GM12892 (cell line): Measurements from ENCODE around the gene CHD8. TPM values are rescaled to one million over a fixed set of nuclear protein-coding genes. Genes with fewer than 3 reads are reported as not detected.
A peak's percentile ranks its signal among the peaks of the same experiment; 100 is the strongest.

Experiments used
- DNase-seq: peaks from one replicate; pipeline ENCODE4 v3.0.0; 2011; ENCODE audit not compliant: insufficient read length
- FAIRE-seq: peaks from 2 replicates; lab custom pipeline; 2011; peaks lifted over from hg19 to GRCh38; lab: Jason Lieb, UNC
- POLR2A ChIP-seq: IDR thresholded peaks from 2 replicates; pipeline ENCODE4 v1.6.1; 2011; ENCODE audit warnings: low read depth, low read length, control low read depth
- POLR2AphosphoS5 ChIP-seq: IDR thresholded peaks from 2 replicates; pipeline ENCODE4 v1.6.1; 2011; ENCODE audit warnings: low read depth, low read length, control low read depth
- TAF1 ChIP-seq: IDR thresholded peaks from 2 replicates; pipeline ENCODE4 v1.6.1; 2011; ENCODE audit warnings: low read depth, mild to moderate bottlenecking, control low read depth, low read length, borderline replicate concordance
- polyA plus RNA-seq: library from polyadenylated mRNA; unstranded; fragments of >200 nt; gene quantifications from one replicate; pipeline ENCODE4 v1.2.1, GENCODE V29; 2012; ENCODE audit warnings: missing spikeins, inconsistent platforms; ENCODE audit not compliant: missing spikeins

CHD8 gene
- 35.2 TPM for polyA plus RNA-seq

GRCh38 chr14:21455912-21456667 is at the start of gene CHD8:
Gene CHD8 (minus strand): TSS chr14:21456123. CDS start chr14:21431643, 24,480 bp downstream.
- peak; percentile 94 for DNase-seq
- peak; percentile 99 for FAIRE-seq

GRCh38 chr14:21505012-21505553 is 49.2 kb upstream of the CHD8 start:
- no peak for TF ChIP-seq POLR2AphosphoS5
- FAIRE-seq (no peak), DNase-seq (no peak)

More at GRCh38 chr14:21455912-21456667, at the start of gene CHD8:
- TF ChIP-seq POLR2AphosphoS5 (peak; percentile 91), TAF1 (peak; percentile 75), POLR2A (peak; percentile 91)

GRCh38 chr14:21503376-21503775 is 47.5 kb upstream of the CHD8 start:
- DNase-seq, result no peak
- TF ChIP-seq POLR2A (0 out of 2 replicates have a peak, but pooled peaks have one; percentile 20), POLR2AphosphoS5 (no peak), TAF1 (no peak)
- no peak for FAIRE-seq

DNA sequence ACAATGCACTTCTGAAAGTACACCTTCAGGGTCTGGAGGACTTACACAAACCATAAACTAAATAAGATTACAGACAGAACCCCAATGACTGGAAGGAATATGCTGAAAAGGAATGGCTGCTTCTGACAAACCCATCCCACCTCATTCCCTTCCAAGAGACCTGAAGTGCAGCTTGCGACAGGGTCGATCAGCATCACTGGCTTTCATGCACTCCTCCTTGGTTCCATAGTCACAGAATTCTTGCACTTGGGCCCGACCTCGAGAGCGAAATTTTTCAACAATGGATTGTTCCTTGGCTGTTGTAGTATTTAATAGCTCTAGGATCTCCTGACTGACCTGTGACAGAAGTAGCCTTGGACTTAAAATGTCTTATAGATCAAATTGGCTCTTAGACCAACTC is 45.6 kb upstream of the CHD8 start:
- TF ChIP-seq TAF1 (no peak), POLR2A (no peak), POLR2AphosphoS5 (no peak)
- DNase-seq (no peak), FAIRE-seq (no peak)

DNA sequence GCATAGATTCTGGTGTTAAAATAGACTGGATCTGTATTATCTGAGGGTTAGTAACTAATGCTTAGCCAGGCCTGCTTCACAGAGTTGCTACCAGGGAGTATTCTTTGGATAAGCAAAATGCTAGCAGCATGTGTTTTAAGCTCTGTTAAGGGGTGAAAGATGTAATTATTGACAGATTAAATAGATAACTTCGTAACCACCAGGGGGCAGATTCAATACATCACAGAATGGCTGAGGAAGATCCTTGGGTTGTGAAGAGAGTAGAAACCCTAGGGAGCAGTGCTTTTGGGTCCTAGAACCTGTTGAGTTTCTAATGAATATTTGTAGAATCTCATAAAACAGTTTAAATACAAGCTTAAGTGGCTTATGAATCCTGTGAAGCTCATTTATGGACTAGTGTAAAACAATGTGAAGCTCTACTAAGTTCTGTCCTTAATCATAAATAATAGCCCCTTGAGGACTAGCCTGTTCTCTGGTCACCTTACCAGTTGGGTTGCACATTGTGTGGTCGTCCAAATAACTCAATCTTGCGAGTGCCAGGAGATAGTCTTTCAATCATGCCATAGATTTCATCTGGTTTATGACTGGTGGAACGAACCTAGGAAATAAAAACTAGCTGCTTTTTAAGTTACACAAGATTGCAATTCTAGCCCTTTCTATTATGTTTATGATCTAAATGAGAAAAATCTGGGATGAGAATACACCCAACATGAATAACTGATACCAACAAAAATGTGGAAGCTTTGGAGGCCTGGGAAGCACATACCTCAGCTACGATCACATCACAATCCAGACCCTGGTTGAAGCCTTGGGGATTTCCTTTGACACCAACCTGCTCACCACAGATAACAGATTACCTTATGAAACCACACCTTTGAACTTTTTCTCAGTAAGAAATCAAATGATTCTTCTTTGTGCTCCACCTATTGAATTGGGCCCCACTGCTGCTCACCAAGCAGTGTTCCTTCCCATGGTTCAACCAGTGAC is 42.9 kb upstream of the CHD8 start:
- DNase-seq (no peak), FAIRE-seq (peak; percentile 67)
- TF ChIP-seq TAF1 (no peak), POLR2A (no peak), POLR2AphosphoS5 (no peak)

- DNase-seq, result no peak
- FAIRE-seq, result no peak
- TF ChIP-seq POLR2AphosphoS5, result no peak
- TF ChIP-seq TAF1, result no peak
- no peak for TF ChIP-seq POLR2A
These were observed 40.5 kb upstream of the CHD8 start for GRCh38 chr14:21496453-21496852.

DNA sequence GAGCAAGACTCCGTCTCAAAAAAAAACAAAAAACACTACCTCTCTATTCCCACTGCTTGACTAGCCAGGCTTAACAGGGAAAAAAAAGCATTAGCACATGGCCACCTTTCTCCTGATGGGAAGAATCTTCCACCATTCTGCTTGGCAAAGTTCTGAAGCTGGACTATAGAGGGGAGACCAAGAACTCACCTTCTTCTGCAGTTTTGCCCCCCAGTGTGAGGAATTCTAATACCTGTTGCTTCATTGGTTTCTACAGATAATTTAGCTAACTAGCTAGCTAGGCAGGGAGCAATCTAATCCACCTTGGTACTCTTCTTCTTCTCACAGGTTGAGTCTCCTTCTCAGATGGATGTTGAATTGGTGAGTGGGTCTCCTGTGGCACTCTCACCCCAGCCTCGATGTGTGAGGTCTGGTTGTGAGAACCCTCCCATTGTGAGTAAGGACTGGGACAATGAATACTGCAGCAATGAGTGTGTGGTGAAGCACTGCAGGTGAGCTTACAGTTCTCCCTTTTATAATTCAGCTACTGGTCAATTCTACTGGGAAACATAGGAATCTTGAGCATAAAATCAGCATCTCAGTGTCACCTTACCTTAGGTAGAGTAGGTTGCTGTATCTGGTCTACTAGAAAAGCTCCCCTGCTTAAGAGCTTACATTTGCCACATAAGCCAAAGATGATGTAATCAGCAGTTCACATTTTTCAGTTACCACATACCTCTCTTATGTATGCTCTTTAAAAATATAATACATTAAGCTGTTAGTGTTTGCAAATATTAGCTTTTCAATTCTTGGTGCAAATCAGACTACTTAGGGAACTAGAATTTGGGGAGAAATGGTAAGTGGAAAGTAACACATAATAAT is 39.2 kb upstream of the CHD8 start:
- TF ChIP-seq TAF1 (no peak), POLR2AphosphoS5 (no peak), POLR2A (no peak)
- no peak for DNase-seq
- no peak for FAIRE-seq

DNA sequence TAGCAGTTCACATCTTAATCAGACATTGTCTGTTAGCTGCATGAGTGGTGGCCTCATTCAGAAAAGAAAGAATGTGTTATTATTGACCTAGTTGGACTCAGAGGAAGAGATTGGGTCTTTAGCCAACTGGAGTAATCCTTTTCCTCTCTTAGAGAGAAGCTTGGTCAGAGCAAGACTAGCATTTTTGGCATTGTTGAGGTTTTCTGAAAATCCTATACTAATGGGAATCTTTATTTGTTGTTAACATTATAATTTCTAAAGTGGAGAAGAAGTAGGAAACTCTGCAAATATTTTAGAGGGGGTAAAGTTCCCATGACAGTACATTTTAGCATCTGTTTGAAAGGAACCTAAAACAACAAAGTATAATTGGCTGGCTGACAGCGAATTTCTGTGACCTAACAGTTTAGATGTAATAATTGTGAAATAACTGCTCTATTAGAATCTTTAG is 30.7 kb upstream of the CHD8 start:
- TF ChIP-seq POLR2A (no peak), TAF1 (no peak), POLR2AphosphoS5 (no peak)
- DNase-seq (no peak), FAIRE-seq (no peak)

DNA sequence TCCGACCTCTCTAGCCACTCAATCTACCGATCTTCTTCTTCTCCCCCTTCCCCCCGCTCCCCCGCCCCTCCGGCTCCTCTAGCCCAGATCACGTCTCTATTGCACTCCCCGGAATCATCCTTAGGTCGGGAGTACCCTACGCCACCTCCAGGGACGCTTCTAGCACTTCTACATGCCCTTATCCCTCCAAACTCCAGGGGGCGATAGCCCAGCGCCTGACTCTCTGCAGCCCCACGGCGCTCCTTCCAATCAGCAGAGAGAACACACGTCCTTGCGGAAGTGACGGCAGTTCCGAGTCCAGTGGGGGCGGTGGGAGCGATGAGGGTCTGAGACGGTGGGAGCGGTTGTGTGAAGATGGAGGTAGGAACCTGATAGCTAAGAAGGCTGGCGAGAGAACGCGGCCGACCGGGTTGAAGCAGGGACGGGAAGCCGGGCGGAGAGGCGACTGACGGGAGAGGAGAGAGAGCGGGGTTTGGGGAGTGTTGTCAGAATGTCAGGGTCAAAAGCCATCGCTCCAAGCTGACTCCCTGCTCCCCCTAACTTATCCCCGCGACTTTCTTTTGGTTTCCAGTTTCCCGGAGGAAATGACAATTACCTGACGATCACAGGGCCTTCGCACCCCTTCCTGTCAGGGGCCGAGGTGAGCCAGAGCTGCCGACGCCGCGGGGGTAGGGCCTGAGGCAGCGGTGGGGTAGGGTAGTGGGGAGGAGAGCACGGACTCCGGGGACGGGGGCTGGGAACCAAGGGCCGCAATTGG is 21.2 kb upstream of the CHD8 start, which contains the start of the genes RAB2B and TOX4:
Gene RAB2B, minus strand, starts transcription at position 35 of the 757 bp plus-strand sequence. CDS start 87 bp downstream, outside the sequence.
Gene TOX4, plus strand, starts transcription at position 271 of the 757 bp plus-strand sequence. Its CDS starts 84 bp downstream, at position 355.
- peak; percentile 89 for TF ChIP-seq POLR2AphosphoS5
- peak; percentile 88 for TF ChIP-seq POLR2A
- no peak for TF ChIP-seq TAF1
- DNase-seq (peak; percentile 75), FAIRE-seq (peak; percentile 97)

DNA sequence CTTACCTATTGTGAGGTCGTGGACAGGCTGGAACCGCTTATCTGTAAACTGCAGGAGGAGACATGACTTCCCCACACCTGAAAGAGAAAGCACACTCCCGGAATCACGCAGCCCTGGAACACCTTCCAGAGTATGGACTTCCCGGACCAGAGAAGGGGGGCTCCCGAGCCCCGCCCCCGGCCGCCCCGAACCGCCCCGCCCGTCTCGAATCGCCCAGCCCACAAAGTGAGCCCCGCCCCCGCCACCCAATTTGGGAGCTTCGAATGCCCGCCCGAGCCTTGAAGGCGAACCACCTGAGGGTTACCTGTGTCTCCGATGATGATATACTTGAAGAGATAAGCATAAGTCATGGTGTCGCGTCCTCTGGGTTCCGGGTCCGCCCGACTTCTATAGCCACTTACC is 20.6 kb upstream of the CHD8 start:
- FAIRE-seq, result no peak
- no peak; the same call in 1 of the 2 replicates for TF ChIP-seq POLR2A
- TF ChIP-seq POLR2AphosphoS5, result no peak
- peak; percentile 37 for DNase-seq
